H9 (cell line): Measurements from ENCODE around the gene CDH8. TPM values are rescaled to one million over a fixed set of nuclear protein-coding genes. Genes with fewer than 3 reads are reported as not detected.

ENCODE experiments used
- DNase-seq: peaks from one replicate; pipeline ENCODE4 v3.0.0-alpha.2; 2017
- H2AFZ ChIP-seq: one replicate; pipeline ENCODE4 v1.6.1; 2013; ENCODE audit warnings: mild to moderate bottlenecking, low read length, control low read depth, moderate library complexity
- H2AK5ac ChIP-seq: 2 replicates; pipeline ENCODE4 v1.6.1; 2013; ENCODE audit warnings: low read length, control low read depth, mixed read lengths; ENCODE audit not compliant: insufficient read length
- H2BK120ac ChIP-seq: one replicate; pipeline ENCODE4 v1.6.1; 2013; ENCODE audit warnings: low read depth, mild to moderate bottlenecking, low read length, control low read depth, inconsistent platforms; ENCODE audit not compliant: poor library complexity, severe bottlenecking
- H2BK12ac ChIP-seq: 2 replicates; pipeline ENCODE4 v1.6.1; 2013; ENCODE audit warnings: low read length, control low read depth, mixed read lengths, low read depth; ENCODE audit not compliant: insufficient read length
- H2BK15ac ChIP-seq: 2 replicates; pipeline ENCODE4 v1.6.1; 2013; ENCODE audit warnings: low read depth, low read length, control low read depth
- H2BK20ac ChIP-seq: one replicate; pipeline ENCODE4 v1.6.1; 2013; ENCODE audit warnings: low read depth, mild to moderate bottlenecking, low read length, control low read depth, inconsistent platforms; ENCODE audit not compliant: poor library complexity, severe bottlenecking
- H2BK5ac ChIP-seq: 2 replicates; pipeline ENCODE4 v1.6.1; 2013; ENCODE audit warnings: low read length, control low read depth, mixed read lengths; ENCODE audit not compliant: insufficient read length
- H3K14ac ChIP-seq: 2 replicates; pipeline ENCODE4 v1.6.1; 2013; ENCODE audit warnings: low read length, control low read depth; ENCODE audit not compliant: insufficient read depth
- H3K18ac ChIP-seq: 2 replicates; pipeline ENCODE4 v1.6.1; 2013; ENCODE audit warnings: low read depth, mild to moderate bottlenecking, mixed read lengths, low read length, control low read depth; ENCODE audit not compliant: insufficient read length
- H3K23ac ChIP-seq: 2 replicates; pipeline ENCODE4 v1.6.1; 2013; ENCODE audit warnings: low read length, control low read depth, mixed read lengths, low read depth; ENCODE audit not compliant: insufficient read length
- H3K23me2 ChIP-seq: 2 replicates; pipeline ENCODE4 v1.6.1; 2013; ENCODE audit warnings: low read depth, mild to moderate bottlenecking, mixed read lengths, low read length, control low read depth; ENCODE audit not compliant: insufficient read length, poor library complexity, severe bottlenecking
- H3K27ac ChIP-seq: 2 replicates; pipeline ENCODE4 v1.5.1; 2013; ENCODE audit warnings: low read length, control low read depth, mixed read lengths, low read depth; ENCODE audit not compliant: insufficient read length
- H3K27me3 ChIP-seq: 2 replicates; pipeline ENCODE4 v1.6.1; 2013; ENCODE audit warnings: low read length, control low read depth, inconsistent platforms; ENCODE audit not compliant: insufficient read depth
- H3K4ac ChIP-seq: 2 replicates; pipeline ENCODE4 v1.6.1; 2013; ENCODE audit warnings: low read depth, mild to moderate bottlenecking, control low read depth, inconsistent platforms, low read length, moderate library complexity
- H3K4me1 ChIP-seq: 2 replicates; pipeline ENCODE4 v1.6.1; 2013; ENCODE audit warnings: low read length, control low read depth, inconsistent platforms; ENCODE audit not compliant: insufficient read depth
- H3K4me2 ChIP-seq: 2 replicates; pipeline ENCODE4 v1.6.1; 2013; ENCODE audit warnings: low read length, control low read depth, mixed read lengths; ENCODE audit not compliant: insufficient read length, insufficient read depth
- H3K56ac ChIP-seq: 2 replicates; pipeline ENCODE4 v1.6.1; 2013; ENCODE audit warnings: low read depth, mild to moderate bottlenecking, mixed read lengths, low read length, control low read depth; ENCODE audit not compliant: insufficient read length
- H3K79me1 ChIP-seq: 2 replicates; pipeline ENCODE4 v1.6.1; 2013; ENCODE audit warnings: low read depth, mild to moderate bottlenecking, moderate library complexity, low read length, control low read depth, inconsistent platforms; ENCODE audit not compliant: insufficient read depth, poor library complexity, severe bottlenecking
- H3K79me2 ChIP-seq: 2 replicates; pipeline ENCODE4 v1.6.1; 2013; ENCODE audit warnings: low read length, control low read depth, inconsistent platforms; ENCODE audit not compliant: insufficient read depth
- H3K9ac ChIP-seq: 2 replicates; pipeline ENCODE4 v1.6.1; 2013; ENCODE audit warnings: low read length, control low read depth, mixed read lengths; ENCODE audit not compliant: insufficient read length; ENCODE audit errors: extremely low read depth
- H3K9me3 ChIP-seq: one replicate; pipeline ENCODE4 v1.6.1; 2013; ENCODE audit warnings: low read depth, low read length, inconsistent platforms; ENCODE audit not compliant: control insufficient read depth
- H3T11ph ChIP-seq: one replicate; pipeline ENCODE4 v1.6.1; 2013; ENCODE audit warnings: mild to moderate bottlenecking, low read length, control low read depth, inconsistent platforms
- H4K20me1 ChIP-seq: one replicate; pipeline ENCODE4 v1.6.1; 2013; ENCODE audit not compliant: control insufficient read depth, insufficient read length, insufficient read depth
- H4K5ac ChIP-seq: 2 replicates; pipeline ENCODE4 v1.6.1; 2013; ENCODE audit warnings: low read depth, mild to moderate bottlenecking, mixed read lengths, low read length, control low read depth; ENCODE audit not compliant: insufficient read length
- H4K8ac ChIP-seq: replicated peaks from 2 replicates; pipeline ENCODE4 v1.6.1; 2013; ENCODE audit warnings: low read length, control low read depth, mixed read lengths, low read depth; ENCODE audit not compliant: insufficient read length
- H4K91ac ChIP-seq: 2 replicates; pipeline ENCODE4 v1.6.1; 2013; ENCODE audit warnings: low read depth, mild to moderate bottlenecking, moderate library complexity, mixed read lengths, low read length, control low read depth; ENCODE audit not compliant: insufficient read length
- H3K27ac Mint-ChIP-seq, 3 experiments: 2 replicates in 2 of 3; 3 replicates in 1 of 3; pipeline ENCODE4 v1.8.0; 2020 to 2021; ENCODE audit warnings: mixed read lengths in 3 of 3, mild to moderate bottlenecking in 1 of 3, moderate library complexity in 1 of 3
- H3K27me3 Mint-ChIP-seq: 2 replicates; pipeline ENCODE4 v1.8.0; 2021; ENCODE audit warnings: low read depth, mild to moderate bottlenecking, moderate library complexity, mixed read lengths
- H3K36me3 Mint-ChIP-seq, 3 experiments: 2 replicates in 2 of 3; 3 replicates in 1 of 3; pipeline ENCODE4 v1.8.0; 2020 to 2021; ENCODE audit warnings: low read depth in 3 of 3, mixed read lengths in 3 of 3; ENCODE audit not compliant: insufficient read depth in 1 of 3
- H3K4me1 Mint-ChIP-seq, 2 experiments: 2 replicates each; pipeline ENCODE4 v1.8.0; 2020; ENCODE audit warnings: mixed read lengths in 2 of 2
- H3K4me3 Mint-ChIP-seq, 2 experiments: 2 replicates in 1 of 2; 3 replicates in 1 of 2; pipeline ENCODE4 v1.8.0; 2020 to 2021; ENCODE audit warnings: mild to moderate bottlenecking in 2 of 2, mixed read lengths in 2 of 2, moderate library complexity in 1 of 2
- H3K9me3 Mint-ChIP-seq, 2 experiments: 2 replicates in 1 of 2; 3 replicates in 1 of 2; pipeline ENCODE4 v1.8.0; 2020; ENCODE audit warnings: mild to moderate bottlenecking in 2 of 2, mixed read lengths in 2 of 2, moderate library complexity in 1 of 2
- CTCF ChIP-seq: fragments of 200-600 bp; sonication (generic); conservative IDR thresholded peaks from 3 replicates; pipeline ENCODE4 v1.8.0; 2021; ENCODE audit warnings: antibody characterized with exemption, mild to moderate bottlenecking
- WGBS: extraction: QIAGEN DNeasy Blood & Tissue Kit; methylation state at CpG from one replicate; pipeline ENCODE4 v1.1.7; 2013; ENCODE audit warnings: missing lambda C conversion rate, low lambda C conversion rate, mixed read lengths; ENCODE audit not compliant: insufficient read length; ENCODE audit errors: extremely low coverage; 5-methylcytosine and 5-hydroxymethylcytosine counted together
- total RNA-seq: library from RNA; stranded (reverse); gene quantifications from 2 replicates; pipeline ENCODE4 v1.2.1, GENCODE V29; 2021

Gene CDH8
- total RNA-seq, 1 experiment from 2014 or later, result 12.0 TPM

GRCh38 chr16:61829631-61830030 is 206.6 kb downstream of the CDH8 start:
- no peaks in the 10 kb centered on the region for H3K79me2 ChIP-seq
- H3K9ac ChIP-seq, result no peak overlapping the region
- no peak overlapping the region for H2BK12ac ChIP-seq
- H2BK20ac ChIP-seq, result no peak overlapping the region
- no peaks in the 10 kb centered on the region; a peak in 1 of 5 replicates for H3K9me3 Mint-ChIP-seq
- H3K79me1 ChIP-seq, result no peaks in the 10 kb centered on the region
- no peak overlapping the region for H2BK120ac ChIP-seq
- no peak overlapping the region for H3T11ph ChIP-seq
- no peak overlapping the region for H4K8ac ChIP-seq
- no peaks in the 10 kb centered on the region for H3K9me3 ChIP-seq
- H3K4me1 Mint-ChIP-seq, result peaks cover 4 to 5% of the 10 kb centered on the region in 2 experiments
- WGBS, result no CpG with 5 or more reads among the region's 2 CpGs
- H2AK5ac ChIP-seq, result no peak overlapping the region
- no peak overlapping the region for H2BK5ac ChIP-seq
- H3K56ac ChIP-seq, result no peak overlapping the region
- H3K4me3 Mint-ChIP-seq, result no peak overlapping the region
- no peak overlapping the region for H3K27ac ChIP-seq
- DNase-seq, result no peak
- H4K5ac ChIP-seq, result no peak overlapping the region
- no peak overlapping the region for H3K27ac Mint-ChIP-seq
- H3K27me3 Mint-ChIP-seq, result no peaks in the 10 kb centered on the region
- H3K27me3 ChIP-seq, result no peaks in the 10 kb centered on the region
- H3K4me1 ChIP-seq, result no peaks in the 10 kb centered on the region
- H3K14ac ChIP-seq, result no peak overlapping the region
- no peak overlapping the region for H3K23ac ChIP-seq
- no peaks in the 10 kb centered on the region; a peak in 1 of 7 replicates for H3K36me3 Mint-ChIP-seq
- no peaks in the 10 kb centered on the region for H4K20me1 ChIP-seq
- H3K4me2 ChIP-seq, result no peak overlapping the region
- H2AFZ ChIP-seq, result no peak overlapping the region
- no peak overlapping the region for H4K91ac ChIP-seq
- no peak for TF ChIP-seq CTCF
- H2BK15ac ChIP-seq, result no peak overlapping the region
- no peak overlapping the region for H3K4ac ChIP-seq
- no peak overlapping the region for H3K18ac ChIP-seq
- no peaks in the 10 kb centered on the region for H3K23me2 ChIP-seq
